Activated CD8-positive, alpha-beta memory T cell treated with anti-CD3 and anti-CD28 coated beads for 48 hours (primary cell): ENCODE data around the gene FUBP3.
"Not testable (repeated sequence)": the region's sequence is repeated elsewhere in the genome, so short reads cannot be mapped to it uniquely, and the experiment has no call there.

Experiments
- DNase-seq, 3 experiments: peaks; one replicate each; pipeline ENCODE4 v3.0.0-alpha.2; 2020; ENCODE audit warnings: low read depth in 2 of 3, low spot score in 2 of 3

The FUBP3 gene

GRCh38 chr9:130680836-130681768, 101.7 kb downstream of the FUBP3 start:
- DNase-seq = peak in 2 of 3 experiments; percentile 31 to 52

GRCh38 chr9:130681769-130682420, 102.5 kb downstream of the FUBP3 start:
- no peak for DNase-seq

GRCh38 chr9:130682421-130683121, 103.2 kb downstream of the FUBP3 start:
- DNase-seq = no peak

GRCh38 chr9:130685104-130685503, 105.7 kb downstream of the FUBP3 start:
- DNase-seq = no peak

GRCh38 chr9:130685945-130686344, 106.6 kb downstream of the FUBP3 start:
- not testable (repeated sequence) for DNase-seq

GRCh38 chr9:130687615-130688014, 108.2 kb downstream of the FUBP3 start:
- no peak for DNase-seq
